ENCODE data around the gene SH3BP4.

SH3BP4 gene

GRCh38 chr2:234951664-234952269 is at the start of gene SH3BP4:
TSS of gene SH3BP4 (plus strand) at chr2:234952017. CDS start at chr2:235035003, 82,986 bp downstream.
- DNase-seq (ENCODE audit: low read depth) = peak; percentile 12

- no peak for DNase-seq (ENCODE audit: low read depth)
Measured at GRCh38 chr2:234904785-234905184, 47.0 kb upstream of the SH3BP4 start.

DNA sequence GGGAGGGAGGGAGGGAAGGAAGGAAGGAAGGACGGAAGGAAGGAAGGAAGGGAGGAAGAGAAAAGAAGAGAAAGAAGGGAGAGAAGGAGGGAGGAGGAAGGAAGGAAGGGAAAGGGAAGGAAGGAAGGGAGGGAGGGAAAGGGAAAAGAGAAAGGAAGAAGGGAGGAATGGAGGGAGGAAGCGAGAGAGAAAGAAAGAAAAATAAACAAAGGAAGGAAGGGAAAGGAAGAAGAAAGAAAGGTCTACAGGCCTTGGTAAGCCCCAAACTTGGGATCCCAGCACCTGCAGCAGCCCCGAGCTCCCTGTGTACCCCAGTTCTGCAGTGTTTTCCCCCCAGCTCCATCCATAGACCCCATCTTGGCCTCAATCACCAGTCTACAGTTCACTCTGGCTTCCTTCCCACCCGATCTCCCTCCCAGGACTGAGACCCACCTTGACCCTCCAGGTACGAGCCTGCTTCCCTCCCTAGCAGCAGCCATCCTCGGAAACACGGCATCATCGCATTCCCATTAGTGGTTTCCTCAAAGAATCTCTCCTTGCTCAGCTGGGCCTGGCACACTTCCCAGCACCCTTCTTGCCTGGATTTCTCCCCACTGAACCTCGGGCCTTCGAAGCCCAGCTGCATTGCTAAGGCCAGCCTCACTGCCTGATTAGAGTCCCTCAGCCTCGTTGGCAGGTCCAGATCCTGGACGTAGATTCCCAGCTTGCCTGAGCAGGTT is 46.1 kb upstream of the SH3BP4 start:
- DNase-seq (ENCODE audit: low read depth) = no peak

- DNase-seq (ENCODE audit: low read depth) = no peak
Measured at GRCh38 chr2:234910186-234910679, 41.6 kb upstream of the SH3BP4 start.

GRCh38 chr2:234911271-234911670 is 40.5 kb upstream of the SH3BP4 start:
- no peak for DNase-seq (ENCODE audit: low read depth)

DNA sequence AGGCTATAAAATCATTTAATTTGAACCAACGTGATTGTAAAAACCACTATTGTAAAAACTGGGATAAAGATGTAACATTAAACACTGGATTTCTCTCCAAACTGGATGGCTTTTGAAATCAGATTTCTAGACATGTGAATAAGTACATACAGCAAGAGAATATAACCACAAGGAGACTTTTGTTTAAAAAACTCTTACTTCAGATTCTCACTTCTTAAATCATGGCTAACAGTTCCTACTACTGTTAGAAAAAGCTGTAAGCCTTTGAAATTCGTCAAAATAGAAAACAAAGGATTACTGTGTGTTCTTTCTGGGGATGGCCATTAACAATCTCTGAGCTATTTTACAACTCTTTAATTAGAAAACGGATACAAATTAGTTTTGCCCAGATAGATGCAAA is 39.4 kb upstream of the SH3BP4 start:
- no peak for DNase-seq (ENCODE audit: low read depth)

DNA sequence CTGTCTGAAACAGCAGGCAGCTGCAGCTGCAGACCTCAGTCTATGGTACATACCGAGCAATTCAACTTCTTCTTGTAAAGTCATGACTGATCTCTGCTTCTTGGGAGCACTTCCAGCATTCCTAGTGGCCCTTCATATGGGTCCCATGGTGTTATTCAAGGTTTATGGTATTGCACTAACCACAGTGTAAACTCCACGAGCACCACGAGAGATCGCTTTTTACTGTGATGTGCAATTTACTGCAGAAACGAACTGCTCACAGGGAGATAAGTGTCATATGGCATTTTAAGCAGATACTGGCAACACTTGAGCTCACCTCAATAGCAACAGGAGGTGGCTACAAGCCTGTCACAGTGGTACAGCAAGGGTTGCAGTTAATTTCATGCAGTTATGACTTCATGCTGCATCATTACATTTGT is 38.6 kb upstream of the SH3BP4 start:
- DNase-seq (ENCODE audit: low read depth) = no peak

DNA sequence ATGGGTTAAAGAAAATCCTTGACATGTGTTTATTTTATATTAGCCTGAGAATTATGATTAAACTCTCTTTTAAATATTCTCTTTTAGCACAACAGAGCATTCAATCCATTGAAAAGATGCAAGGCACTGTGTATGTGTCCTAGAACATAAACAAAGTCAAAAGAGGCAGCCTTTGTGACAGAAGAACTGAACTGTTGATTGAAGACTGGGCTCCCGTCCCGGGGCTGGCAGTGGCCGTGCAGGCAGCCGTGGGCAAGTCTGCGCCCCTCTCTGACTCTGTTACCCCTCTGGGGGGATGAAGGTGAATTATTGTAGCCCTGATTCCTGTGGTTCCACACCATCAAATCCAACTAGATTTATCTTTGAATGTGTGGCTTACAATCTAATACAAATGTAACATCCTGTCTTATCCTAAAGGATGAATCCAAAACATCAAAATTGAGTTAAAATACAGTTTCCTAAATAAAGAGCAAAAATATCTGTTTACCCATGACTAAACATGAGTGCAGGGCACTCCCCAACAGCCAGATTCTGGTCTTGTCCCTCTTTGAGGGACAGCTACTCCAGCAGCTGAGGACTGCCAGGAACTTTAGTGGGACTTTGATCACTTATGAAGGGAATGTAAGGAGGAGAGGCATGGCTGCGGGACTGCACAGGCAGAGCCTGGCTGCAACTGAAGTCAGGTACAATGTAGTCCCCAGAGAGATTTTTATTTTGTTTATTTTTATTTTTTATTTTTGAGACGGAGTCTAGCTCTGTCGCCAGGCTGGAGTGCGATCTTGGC is 37.3 kb upstream of the SH3BP4 start:
- DNase-seq (ENCODE audit: low read depth) = no peak

DNA sequence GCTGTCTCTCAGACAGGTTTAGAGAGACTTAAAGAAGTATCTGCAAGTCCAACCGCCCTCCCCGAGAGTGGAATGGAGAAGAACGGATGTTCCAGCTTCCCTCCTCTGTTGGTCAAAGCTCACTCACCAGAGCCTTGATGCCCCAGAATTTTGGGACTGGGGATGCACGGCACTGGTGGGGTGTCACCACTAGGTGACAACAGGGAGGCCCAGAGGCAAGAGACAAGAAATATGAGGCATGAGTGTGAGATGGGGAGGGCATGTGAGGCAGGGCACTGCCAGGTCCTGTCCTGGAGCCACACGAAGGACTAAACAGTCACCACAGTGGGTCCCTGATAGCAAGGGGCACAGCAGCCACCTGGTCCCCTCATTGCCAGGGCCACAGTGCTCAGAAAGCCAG is 35.1 kb upstream of the SH3BP4 start:
- DNase-seq (ENCODE audit: low read depth) = no peak

DNA sequence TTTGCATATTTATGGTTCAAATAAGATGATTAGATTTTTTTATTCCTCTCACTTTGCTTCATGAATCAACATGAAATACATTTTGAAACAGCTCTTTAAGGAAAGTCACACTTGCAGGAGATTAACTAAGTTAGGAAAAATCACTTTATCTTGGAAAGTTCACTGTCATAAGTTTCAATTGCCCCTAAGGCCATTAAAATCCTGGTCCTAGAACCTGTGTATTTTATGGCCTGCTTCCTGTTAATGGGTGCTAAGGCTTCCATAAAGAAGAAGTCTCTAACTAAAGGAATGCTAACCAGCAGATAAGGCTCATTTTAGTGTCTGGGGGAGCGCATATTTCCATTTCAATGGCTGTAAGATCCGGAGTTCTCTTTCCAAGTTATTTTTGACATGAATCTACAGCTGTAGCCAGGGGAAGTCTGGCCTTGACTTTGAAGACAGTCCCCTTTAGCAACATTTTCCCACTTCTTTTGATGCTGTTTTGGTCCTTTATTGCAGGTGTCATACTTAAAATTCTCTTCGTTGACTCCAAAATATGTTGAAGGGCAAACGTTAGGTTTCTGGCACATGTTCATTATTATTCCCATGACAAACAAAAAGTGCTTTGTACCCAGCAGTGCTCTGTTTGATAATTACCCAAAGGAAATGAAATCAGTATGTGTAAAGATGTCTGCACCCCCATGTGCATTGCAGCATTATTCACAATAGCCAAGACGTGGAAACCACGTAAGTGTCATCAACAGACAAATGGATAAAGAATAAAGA is 34.4 kb upstream of the SH3BP4 start:
- no peak for DNase-seq (ENCODE audit: low read depth)

DNA sequence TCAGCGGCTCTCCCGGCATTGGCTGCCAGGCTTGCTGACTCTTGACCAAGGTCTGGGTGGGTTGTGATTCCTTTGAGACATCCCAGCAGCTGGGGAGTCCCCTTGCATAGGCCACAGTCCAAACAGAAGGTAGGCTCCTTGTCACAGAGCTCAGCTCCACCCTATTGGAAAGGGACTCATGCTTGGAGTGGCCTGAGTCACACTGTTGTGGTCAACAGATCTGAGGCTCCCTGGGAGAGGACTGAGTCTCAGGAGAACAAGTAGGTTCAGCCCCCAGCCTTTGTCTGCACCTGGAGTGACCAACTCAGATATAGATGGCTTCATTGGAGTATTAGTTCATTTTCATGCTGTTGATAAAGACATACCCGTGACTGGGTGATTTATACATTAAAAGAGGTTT is 32.1 kb upstream of the SH3BP4 start:
- no peak for DNase-seq (ENCODE audit: low read depth)

- no peak for DNase-seq (ENCODE audit: low read depth)
Measured at GRCh38 chr2:234920836-234921235, 31.0 kb upstream of the SH3BP4 start.

DNA sequence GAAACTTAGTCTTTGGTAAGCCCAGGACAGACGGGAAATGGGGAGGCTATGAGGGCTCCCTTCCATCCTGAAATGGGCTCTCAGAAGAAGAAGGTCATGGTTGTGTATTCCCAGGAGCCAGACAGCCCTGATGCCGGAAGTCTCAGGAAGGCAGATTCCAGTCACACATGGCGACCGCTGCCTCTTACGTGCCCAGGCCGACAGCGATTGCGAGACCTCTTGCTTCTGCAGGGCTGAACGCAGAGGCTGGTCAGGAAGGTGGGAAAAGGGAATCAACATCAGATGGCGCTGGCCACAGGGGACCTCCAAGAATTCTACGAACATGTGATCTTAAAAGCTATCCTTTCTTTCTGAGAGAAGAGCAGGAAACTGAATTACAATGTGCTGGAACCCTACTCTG is 22.8 kb upstream of the SH3BP4 start:
- no peak for DNase-seq (ENCODE audit: low read depth)

DNA sequence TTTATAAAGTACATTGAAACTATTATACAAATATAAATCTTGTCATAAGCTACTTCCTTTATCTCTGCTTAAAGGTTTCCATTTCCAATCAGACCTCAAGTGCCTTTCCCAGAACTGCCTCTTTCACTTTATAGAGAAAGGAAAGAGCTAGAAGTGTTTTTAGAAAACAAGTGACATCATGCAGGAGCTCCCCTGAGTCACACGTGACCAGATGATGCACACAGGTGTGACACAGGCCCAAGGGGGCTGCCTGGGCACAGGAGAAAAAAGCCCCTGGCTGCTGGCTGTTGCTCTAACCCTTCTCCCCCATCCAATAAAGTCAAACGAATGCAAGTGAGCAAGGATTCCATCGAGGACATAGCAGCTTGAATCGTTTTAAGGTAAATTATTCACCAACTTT is 21.4 kb upstream of the SH3BP4 start:
- DNase-seq (ENCODE audit: low read depth) = no peak

DNA sequence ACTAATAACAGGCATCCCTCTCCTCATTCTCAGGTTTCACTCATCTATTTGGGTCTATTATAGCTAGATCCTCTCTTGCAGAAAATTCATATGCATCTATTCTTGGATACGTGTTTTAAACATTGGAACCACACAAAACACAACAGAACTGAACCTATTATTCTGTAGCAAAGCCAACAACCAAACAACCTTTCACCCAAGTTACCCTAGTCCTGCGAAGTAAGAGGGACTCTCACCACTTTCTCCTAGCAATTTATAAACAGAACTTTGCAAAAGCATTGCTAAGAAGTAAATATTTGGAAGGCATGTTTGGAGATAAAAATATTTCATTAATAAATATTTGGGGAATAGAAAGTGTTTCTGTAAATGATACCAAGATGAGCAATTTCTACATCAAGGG is 20.4 kb upstream of the SH3BP4 start:
- DNase-seq (ENCODE audit: low read depth) = no peak

- DNase-seq (ENCODE audit: low read depth) = no peak
Measured at GRCh38 chr2:234932591-234933168, 19.1 kb upstream of the SH3BP4 start.

DNA sequence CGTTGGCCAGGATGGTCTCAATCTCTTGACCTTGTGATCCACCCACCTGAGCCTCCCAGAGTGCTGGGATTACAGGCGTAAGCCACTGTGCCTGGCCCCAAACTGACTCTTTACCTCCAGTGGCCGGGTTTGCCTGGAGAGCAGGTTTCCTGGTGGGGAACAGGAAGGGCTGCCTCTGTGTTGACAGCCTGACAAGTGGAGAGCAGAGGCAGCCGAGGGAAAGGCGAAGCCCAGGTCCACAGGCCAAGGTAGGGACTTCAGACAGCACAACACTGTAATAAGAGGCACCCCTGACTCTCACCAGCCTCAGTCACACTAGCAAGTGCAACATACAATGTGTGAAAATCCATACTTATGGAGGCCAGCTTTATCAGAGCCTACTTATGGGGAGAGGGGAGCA is 16.5 kb upstream of the SH3BP4 start:
- no peak for DNase-seq (ENCODE audit: low read depth)

GRCh38 chr2:234939576-234939975 is 12.2 kb upstream of the SH3BP4 start:
- no peak for DNase-seq (ENCODE audit: low read depth)

GRCh38 chr2:234939996-234940395 is 11.8 kb upstream of the SH3BP4 start:
- DNase-seq (ENCODE audit: low read depth) = no peak

GRCh38 chr2:234940527-234940926 is 11.3 kb upstream of the SH3BP4 start:
- no peak for DNase-seq (ENCODE audit: low read depth)

DNA sequence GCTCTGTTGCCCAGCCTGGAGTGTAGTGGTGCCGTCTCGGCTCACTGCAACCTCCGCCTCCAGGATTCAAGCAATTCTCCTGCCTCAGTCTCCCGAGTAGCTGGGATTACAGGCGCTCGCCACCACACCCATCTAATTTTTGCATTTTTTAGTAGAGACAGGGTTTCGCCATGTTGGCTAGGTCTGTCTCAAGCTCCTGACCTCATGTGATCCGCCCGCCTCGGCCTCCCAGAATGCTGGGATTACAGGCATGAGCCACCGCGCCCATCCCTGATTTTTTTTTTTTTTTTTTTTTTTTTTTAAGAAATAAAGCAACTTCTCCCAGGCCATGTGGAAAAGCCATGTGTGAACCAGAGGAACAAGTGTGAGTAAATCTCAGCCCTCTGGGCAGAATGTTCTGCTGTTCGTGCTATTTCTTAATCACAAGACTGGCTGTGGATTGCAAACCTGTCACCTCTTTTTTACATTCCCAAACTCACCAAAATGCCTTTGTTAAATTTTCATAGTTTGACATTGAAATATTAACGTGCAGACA is 6.4 kb upstream of the SH3BP4 start:
- no peak for DNase-seq (ENCODE audit: low read depth)

GRCh38 chr2:234947556-234947955 is 4.3 kb upstream of the SH3BP4 start:
- no peak for DNase-seq (ENCODE audit: low read depth)

All from activated T-cell treated with anti-CD3 and anti-CD28 coated beads for 24 hours (primary cell).